Measurements from ENCODE around the gene BMPR1B.

DNA sequence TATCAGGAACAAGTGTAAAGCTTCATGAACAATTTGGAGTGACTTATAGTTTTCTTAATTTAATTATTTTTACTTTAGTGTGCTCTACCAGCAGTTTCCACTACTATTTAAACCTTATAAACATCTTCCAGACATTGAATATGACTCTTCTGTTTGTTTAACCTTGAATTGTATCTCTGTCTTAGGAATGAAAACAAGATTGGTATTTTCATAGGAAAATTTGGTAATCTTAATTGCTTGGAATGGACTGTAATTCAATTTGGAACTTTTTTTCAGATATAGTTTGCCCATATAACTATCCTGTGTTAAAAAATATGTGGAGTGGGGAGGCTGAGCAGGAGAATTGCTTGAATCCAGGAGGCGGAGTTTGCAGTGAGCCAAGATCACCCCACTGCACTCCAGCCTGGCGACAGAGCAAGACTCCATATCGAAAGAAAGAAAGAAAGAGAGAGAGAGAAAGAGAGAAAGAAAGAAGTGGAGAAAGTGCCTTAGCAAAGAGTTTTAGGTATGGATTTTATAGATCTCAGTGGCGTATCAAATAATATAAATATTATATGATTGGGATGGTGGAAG is 242.4 kb downstream of the BMPR1B start:
- TF ChIP-seq CTCF (conservative IDR thresholded peaks at IDR 0.05; ENCODE audit: low read depth, low read length) (no peak), EZH2 (IDR thresholded peaks at IDR 0.05; ENCODE audit: low read length, unreplicated experiment) (no peak), EZH2phosphoT487 (IDR thresholded peaks at IDR 0.05; ENCODE audit: borderline replicate concordance, low read length) (no peak)

Measured in PC-3 (cell line).